ENCODE results near the gene LNP1.

- TF ChIP-seq EGR1 (IDR thresholded peaks at IDR 0.05; ENCODE audit: low read depth in 2 of 2), result no peak
- TF ChIP-seq CTCF (IDR thresholded peaks at IDR 0.05; ENCODE audit: low read depth, low read length, missing input control), result no peak
- no peak for TF ChIP-seq YY1 (IDR thresholded peaks at IDR 0.05)
- no peak for TF ChIP-seq JUND (IDR thresholded peaks at IDR 0.05)
- no peak for TF ChIP-seq REST (IDR thresholded peaks at IDR 0.05)
- TF ChIP-seq, protein P1, sequence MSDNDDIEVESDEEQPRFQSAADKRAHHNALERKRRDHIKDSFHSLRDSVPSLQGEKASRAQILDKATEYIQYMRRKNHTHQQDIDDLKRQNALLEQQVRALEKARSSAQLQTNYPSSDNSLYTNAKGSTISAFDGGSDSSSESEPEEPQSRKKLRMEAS (IDR thresholded peaks at IDR 0.05), result no peak
- TF ChIP-seq SP1 (IDR thresholded peaks at IDR 0.05), result no peak
- no peak for TF ChIP-seq TAF1 (conservative IDR thresholded peaks at IDR 0.05)
- no peak for TF ChIP-seq HNF4G (IDR thresholded peaks at IDR 0.05)
- TF ChIP-seq, protein P2, sequence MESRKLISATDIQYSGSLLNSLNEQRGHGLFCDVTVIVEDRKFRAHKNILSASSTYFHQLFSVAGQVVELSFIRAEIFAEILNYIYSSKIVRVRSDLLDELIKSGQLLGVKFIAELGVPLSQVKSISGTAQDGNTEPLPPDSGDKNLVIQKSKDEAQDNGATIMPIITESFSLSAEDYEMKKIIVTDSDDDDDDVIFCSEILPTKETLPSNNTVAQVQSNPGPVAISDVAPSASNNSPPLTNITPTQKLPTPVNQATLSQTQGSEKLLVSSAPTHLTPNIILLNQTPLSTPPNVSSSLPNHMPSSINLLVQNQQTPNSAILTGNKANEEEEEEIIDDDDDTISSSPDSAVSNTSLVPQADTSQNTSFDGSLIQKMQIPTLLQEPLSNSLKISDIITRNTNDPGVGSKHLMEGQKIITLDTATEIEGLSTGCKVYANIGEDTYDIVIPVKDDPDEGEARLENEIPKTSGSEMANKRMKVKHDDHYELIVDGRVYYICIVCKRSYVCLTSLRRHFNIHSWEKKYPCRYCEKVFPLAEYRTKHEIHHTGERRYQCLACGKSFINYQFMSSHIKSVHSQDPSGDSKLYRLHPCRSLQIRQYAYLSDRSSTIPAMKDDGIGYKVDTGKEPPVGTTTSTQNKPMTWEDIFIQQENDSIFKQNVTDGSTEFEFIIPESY (IDR thresholded peaks at IDR 0.05), result no peak
- TF ChIP-seq NR2F2 (IDR thresholded peaks at IDR 0.05), result no peak
- TF ChIP-seq GABPA (IDR thresholded peaks at IDR 0.05 in 1 of 2, conservative IDR thresholded peaks at IDR 0.05 in 1 of 2), result no peak
Observed at GRCh38 chr3:100499651-100500050, 98.3 kb downstream of the LNP1 start.
